Activated CD4-positive, alpha-beta T cell treated with anti-CD3 and anti-CD28 coated beads, Interleukin-2, amount 50 U/mL, for 4 hours (primary cell): ENCODE data around the gene HAUS3.
"Not testable (repeated sequence)": the region's sequence is repeated elsewhere in the genome, so short reads cannot be mapped to it uniquely, and the experiment has no call there.

ENCODE experiments used
- DNase-seq, 2 experiments: peaks; one replicate each; pipeline ENCODE4 v3.0.0-alpha.2; 2020

Gene HAUS3

GRCh38 chr4:2275546-2276251, 33.8 kb upstream of the HAUS3 start:
- no peak for DNase-seq

GRCh38 chr4:2275044-2275397, 33.1 kb upstream of the HAUS3 start:
- DNase-seq = not testable (repeated sequence)

- no peak for DNase-seq
Measured at GRCh38 chr4:2274320-2275043, 32.6 kb upstream of the HAUS3 start.

DNA sequence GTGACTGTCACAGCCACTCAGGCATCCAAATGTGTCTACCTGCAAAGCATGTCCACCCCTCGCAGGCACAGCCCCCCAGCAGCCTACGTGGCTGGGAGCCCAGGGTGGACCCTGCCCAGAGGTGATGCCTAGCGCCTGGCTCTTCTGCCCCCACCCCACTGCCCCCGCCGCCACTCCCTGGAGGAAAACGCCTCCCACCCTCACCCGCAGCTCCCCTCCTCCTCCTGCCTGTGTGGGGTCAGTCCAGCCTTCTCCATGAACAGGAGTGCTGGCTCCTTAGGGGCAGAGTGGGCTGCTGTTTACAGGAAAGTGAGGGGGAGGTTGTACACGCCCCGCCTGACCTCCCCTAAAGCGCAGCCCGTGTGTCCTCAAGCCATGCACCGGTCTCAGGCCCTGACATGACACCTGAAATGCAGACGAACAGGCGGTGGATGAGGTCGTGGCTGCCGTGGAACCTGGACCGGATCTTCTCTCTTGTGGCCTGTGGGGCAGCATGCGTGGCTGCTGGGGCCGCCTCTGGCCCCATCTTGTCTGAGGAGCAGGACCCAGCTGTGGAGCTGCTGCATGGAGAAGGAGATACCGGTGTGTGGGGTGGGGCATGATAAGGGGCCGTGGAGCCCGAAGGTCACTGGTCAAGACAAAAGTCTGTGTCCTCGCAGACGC, 31.9 kb upstream of the HAUS3 start:
- no peak for DNase-seq

GRCh38 chr4:2273221-2273620, 31.3 kb upstream of the HAUS3 start:
- no peak for DNase-seq

DNA sequence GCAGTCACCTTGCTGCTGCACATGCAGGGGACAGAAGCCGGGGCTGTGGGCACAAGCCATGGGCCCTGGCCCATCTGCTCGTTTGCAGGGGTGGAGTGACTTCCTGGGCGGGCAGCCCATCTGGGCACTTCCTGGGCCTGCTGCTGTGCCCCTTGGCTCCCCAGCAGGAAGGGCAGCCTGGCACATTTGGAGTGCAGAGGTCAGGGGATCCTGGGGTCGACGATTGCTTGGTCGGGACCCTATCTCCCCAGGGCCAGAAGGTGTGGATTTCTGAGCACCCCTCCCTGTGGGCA, 30.9 kb upstream of the HAUS3 start:
- DNase-seq = no peak

DNA sequence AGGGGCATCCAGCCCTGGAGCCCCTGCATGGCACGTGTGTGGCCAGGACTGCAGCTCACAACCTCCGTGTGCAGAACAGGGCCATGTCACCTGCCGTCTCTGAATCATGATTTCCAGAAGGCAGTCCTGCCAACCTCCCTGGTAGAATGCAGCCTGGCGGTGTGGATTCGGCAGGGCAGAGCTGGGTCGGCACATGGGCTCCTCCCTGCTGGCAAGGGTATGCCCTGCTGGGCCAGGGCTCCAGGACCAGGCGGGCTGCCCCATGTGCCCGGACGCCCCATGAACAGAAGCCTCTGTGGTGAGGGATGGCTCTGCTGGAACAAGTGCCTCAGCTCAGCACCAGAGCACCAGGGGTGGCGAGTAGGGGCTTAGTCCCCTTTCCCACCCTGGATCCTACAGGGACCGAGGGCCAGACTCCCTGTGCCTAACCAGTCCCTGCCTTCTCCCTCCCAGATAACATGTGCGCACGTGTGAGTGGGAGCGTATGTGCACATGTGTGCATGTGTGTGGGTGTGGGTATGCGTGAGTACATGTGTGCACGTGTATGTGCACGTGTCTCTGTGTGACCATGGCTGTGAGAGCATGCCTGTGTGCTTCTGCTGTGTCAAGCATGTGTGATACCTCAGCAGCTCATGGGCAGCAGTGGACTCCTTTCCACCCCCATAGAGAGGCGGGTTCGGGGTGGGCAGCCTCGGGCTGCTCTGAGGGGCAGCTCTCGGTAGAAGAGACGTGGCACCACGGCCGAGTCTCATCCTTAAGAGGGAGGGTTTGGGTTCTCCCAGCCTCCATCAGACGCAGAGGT, 30.3 kb upstream of the HAUS3 start:
- no peak for DNase-seq

- DNase-seq = no peak
Measured at GRCh38 chr4:2271279-2272025, 29.5 kb upstream of the HAUS3 start.

DNA sequence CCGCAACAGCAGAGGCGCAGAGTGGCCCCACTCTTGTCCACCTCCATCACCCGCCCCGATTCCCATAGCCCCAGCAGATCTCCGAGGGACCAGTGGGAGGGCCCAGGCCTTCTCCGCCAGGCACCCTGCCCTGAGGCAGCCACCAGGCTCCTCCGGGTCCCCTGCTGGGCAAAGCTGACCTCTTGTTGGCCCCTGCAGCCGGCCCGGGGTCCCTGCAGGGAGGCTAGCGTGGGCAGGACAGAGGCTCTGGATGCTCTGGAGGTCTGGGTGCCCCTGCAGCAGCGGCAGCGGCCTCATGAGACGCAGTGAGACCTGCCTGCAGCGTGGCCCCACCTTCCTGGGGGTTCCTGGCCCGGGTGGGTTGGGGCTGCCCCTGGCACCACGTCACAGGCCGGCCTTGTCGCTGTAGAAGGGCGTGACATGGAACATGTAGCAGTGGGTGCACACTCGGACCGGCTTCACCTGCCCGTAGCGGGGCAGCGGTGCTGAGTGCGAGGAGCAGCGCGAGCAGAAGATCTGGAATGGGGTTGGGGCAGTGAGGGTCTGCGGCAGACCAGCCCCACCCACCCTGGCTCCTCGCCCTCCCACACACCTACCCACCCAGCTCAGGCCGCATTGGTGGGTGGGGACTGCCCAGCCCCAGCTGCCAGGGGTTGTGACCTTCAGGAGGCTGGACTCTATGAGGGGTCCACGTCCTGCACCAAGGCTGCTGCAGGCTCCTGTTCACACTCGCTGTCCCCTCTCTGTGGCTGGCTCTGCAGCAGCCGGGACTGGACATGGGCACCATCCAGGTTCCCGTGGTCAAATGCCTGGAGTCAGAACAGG, 28.6 kb upstream of the HAUS3 start:
- DNase-seq = no peak

- no peak for DNase-seq
Measured at GRCh38 chr4:2269618-2270163, 27.8 kb upstream of the HAUS3 start.

GRCh38 chr4:2269206-2269531, 27.2 kb upstream of the HAUS3 start:
- no peak for DNase-seq

DNA sequence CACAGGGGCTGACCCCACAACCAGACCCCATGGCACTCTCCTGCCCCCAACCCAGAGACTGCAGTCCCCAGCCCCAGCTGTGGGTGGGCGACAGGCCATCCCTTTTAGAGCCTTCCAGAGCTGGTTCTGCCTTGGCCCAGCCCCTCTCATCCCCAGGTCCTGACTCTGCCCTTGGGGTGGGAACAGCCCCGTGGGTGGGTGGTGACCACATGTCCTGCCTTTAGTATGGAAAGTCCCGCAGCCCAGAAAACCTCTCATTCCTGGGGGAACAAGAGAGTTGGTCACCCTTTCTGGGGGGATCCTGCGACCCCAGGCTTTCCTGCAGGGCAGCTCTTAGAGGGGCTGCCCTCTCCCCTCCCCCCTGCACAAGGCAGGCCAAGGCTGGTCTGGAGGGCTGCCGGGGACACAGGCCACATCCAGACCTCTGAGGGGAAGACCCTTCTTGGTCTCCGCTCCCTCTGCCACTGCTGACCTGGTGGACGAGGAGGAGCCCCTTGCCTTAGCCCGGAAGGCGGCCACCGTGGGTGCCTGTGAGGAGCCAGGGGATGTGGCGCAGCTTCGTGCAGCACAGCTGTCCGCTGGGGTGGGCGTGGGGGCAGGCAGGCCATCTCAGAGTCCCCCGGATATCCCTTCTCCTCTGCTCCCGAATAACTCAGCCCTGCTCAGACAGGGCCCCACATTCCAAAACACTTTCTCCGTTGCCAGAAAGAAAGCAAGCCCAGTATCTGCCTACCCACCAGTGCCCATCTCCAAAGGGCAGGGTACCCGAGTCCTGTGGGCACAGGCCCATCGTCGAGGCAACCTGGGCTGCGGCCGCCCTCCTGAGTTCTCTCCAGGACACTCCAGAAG, 26.7 kb upstream of the HAUS3 start:
- no peak for DNase-seq

DNA sequence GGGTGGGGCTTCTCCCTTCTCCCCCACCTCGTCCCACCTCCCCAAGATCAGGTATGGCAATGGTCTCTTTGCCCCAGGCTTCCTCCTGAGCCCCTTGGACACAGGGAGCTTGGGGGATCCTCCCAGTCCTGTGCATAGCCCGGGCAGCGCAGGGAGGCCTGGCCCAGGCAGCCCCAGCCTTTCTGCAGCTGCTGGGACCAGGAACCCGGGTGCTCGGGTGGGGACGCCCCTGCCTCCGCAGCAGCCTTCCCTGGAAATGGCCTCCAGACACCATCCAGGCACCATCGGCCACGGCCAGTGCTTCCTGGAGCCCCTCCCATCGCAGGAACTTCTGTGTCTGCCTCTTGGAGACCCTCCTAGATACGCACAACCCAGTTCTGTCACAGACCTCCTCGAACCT, 25.9 kb upstream of the HAUS3 start:
- no peak for DNase-seq

- DNase-seq = no peak
Measured at GRCh38 chr4:2267320-2267811, 25.4 kb upstream of the HAUS3 start.

- DNase-seq = no peak
Measured at GRCh38 chr4:2266821-2267220, 24.9 kb upstream of the HAUS3 start.

DNA sequence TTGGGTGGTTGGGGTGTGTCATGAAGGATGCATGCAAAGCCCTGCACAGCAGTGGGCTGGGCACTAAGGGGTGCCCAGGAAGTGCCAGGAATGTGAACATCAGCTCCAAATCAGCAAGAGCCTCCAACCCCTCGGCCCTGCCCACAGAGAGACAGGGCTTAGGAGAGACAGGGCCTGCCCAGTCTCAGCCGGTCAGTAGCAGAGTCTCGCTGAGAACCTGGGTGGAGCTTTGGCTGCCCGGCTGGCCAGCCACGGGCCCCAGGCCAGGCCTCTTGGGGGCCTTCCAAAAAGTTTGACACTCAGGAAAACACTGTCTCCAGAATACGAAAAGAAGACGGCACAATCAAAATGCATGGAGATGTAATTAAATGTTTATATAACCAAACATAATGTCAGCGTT, 24.3 kb upstream of the HAUS3 start:
- DNase-seq = no peak

GRCh38 chr4:2265113-2266110, 23.5 kb upstream of the HAUS3 start:
- no peak for DNase-seq

DNA sequence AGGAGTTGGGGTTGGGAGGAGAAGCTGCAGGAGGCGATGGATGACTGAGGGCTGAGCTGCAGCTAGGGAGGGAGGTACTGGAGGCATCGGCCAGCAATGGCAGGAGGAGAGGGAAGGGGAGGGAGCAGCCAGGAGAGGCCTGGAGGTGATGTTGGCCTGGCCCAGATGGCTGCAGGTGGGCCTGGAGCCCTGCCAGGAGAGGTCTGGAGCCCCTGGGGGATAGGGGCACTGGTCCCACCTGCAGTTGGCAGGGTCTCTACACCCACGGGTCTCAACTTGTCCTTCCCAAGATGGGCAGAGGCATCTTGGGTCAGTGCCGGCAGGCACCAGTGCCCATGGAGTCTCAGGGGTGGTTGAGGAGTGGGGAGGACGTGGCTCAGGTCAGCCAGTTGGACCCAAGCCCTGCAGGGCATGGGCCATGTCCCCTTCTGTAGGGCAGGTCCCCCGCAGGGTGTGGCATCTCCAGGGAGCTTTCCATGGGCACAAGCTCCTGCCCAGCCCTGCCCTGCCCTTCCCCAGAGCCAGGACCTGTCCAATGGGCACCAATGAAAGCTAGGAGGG, 22.6 kb upstream of the HAUS3 start:
- DNase-seq = no peak

- DNase-seq = no peak
Measured at GRCh38 chr4:2263926-2264321, 22.0 kb upstream of the HAUS3 start.
